IMR-90 (cell line): ENCODE results near the gene TRIM42. TPM values are rescaled to one million over a fixed set of nuclear protein-coding genes. Genes with fewer than 3 reads are reported as not detected.

Experiments used
- ATAC-seq: fragments of 200-7000 bp; cut with Tn5 transposase; 2 replicates; pipeline ENCODE4 v1.9.1; 2020; ENCODE audit warnings: low read depth, mild to moderate bottlenecking, moderate library complexity
- BruUV-seq: library from RNA; stranded (reverse); fragments of 400-500 nt; replicated peaks from 2 replicates; lab custom pipeline; 2021; lab: Mats Ljungman, UMichigan
- CTCF ChIA-PET: fragments of 300-600 bp; formaldehyde crosslinking; extraction: SDS; loops from one replicate; lab custom pipeline; 2021; ENCODE audit warnings: antibody characterized with exemption; lab: Yijun Ruan, JAX
- POLR2A ChIA-PET: fragments of 300-600 bp; sonication (Branson Sonifier 250); formaldehyde crosslinking; loops from one replicate; lab custom pipeline; 2022; ENCODE audit warnings: antibody characterized with exemption; ENCODE audit not compliant: unreplicated experiment; lab: Charles Lee
- DNase-seq: peaks from one replicate; pipeline ENCODE4 v3.0.0; 2013
- H2AFZ ChIP-seq: replicated peaks from 2 replicates; pipeline ENCODE3; 2013; ENCODE audit warnings: low read length, mild to moderate bottlenecking; ENCODE audit not compliant: poor library complexity
- H2AK5ac ChIP-seq: 2 replicates; pipeline ENCODE4 v1.6.1; 2013; ENCODE audit warnings: low read depth, low read length, inconsistent platforms
- H2AK9ac ChIP-seq: replicated peaks from 2 replicates; pipeline ENCODE3; 2013; ENCODE audit warnings: mild to moderate bottlenecking, low read depth, low read length, moderate library complexity; ENCODE audit not compliant: poor library complexity
- H2BK120ac ChIP-seq: 2 replicates; pipeline ENCODE4 v1.6.1; 2013; ENCODE audit warnings: low read depth, low read length, inconsistent platforms
- H2BK15ac ChIP-seq: 3 replicates; pipeline ENCODE4 v1.6.1; 2013; ENCODE audit warnings: low read depth, low read length, inconsistent platforms
- H2BK20ac ChIP-seq: 2 replicates; pipeline ENCODE4 v1.6.1; 2013; ENCODE audit warnings: low read depth, mild to moderate bottlenecking, inconsistent platforms, low read length, moderate library complexity
- H2BK5ac ChIP-seq: 2 replicates; pipeline ENCODE4 v1.6.1; 2013; ENCODE audit warnings: mild to moderate bottlenecking, low read depth, low read length, inconsistent platforms; ENCODE audit not compliant: poor library complexity, severe bottlenecking
- H3K14ac ChIP-seq: replicated peaks from 2 replicates; pipeline ENCODE4 v1.6.1; 2013; ENCODE audit warnings: low read depth, low read length, inconsistent platforms
- H3K18ac ChIP-seq: 2 replicates; pipeline ENCODE4 v1.6.1; 2013; ENCODE audit warnings: low read depth, low read length, control low read depth
- H3K23ac ChIP-seq: 2 replicates; pipeline ENCODE4 v1.6.1; 2013; ENCODE audit warnings: low read depth, low read length, inconsistent platforms
- H3K27ac ChIP-seq: 2 replicates; pipeline ENCODE4 v1.5.1; 2013; ENCODE audit warnings: mild to moderate bottlenecking, control low read depth, low read length; ENCODE audit not compliant: insufficient read depth
- H3K27me3 ChIP-seq: 2 replicates; pipeline ENCODE4 v1.6.1; 2013; ENCODE audit warnings: low read length; ENCODE audit not compliant: control insufficient read depth, insufficient read depth
- H3K36me3 ChIP-seq: 2 replicates; pipeline ENCODE4 v1.6.1; 2013; ENCODE audit warnings: low read length, mixed read lengths; ENCODE audit not compliant: control insufficient read depth, insufficient read depth
- H3K4ac ChIP-seq: 2 replicates; pipeline ENCODE4 v1.6.1; 2013; ENCODE audit warnings: low read depth, low read length, inconsistent platforms
- H3K4me1 ChIP-seq: 2 replicates; pipeline ENCODE4 v1.6.1; 2013; ENCODE audit warnings: low read length, mixed read lengths; ENCODE audit not compliant: control insufficient read depth, insufficient read depth
- H3K4me2 ChIP-seq: 2 replicates; pipeline ENCODE4 v1.6.1; 2013; ENCODE audit warnings: low read depth, mild to moderate bottlenecking, control low read depth, low read length, moderate library complexity
- H3K4me3 ChIP-seq: 2 replicates; pipeline ENCODE4 v1.5.1; 2013; ENCODE audit warnings: low read depth, mild to moderate bottlenecking, control low read depth, low read length, moderate library complexity; ENCODE audit not compliant: insufficient read depth
- H3K56ac ChIP-seq: 2 replicates; pipeline ENCODE4 v1.6.1; 2013; ENCODE audit warnings: low read length, inconsistent platforms; ENCODE audit not compliant: insufficient read depth; ENCODE audit errors: extremely low read depth
- H3K79me1 ChIP-seq, 2 experiments: 2 replicates each; pipeline ENCODE4 v1.6.1; 2013; ENCODE audit warnings: low read length in 2 of 2, inconsistent platforms in 1 of 2, low read depth in 1 of 2
- H3K9ac ChIP-seq: 2 replicates; pipeline ENCODE4 v1.6.1; 2013; ENCODE audit warnings: low read depth, low read length, control low read depth
- H3K9me1 ChIP-seq: 2 replicates; pipeline ENCODE4 v1.6.1; 2013; ENCODE audit warnings: low read length, inconsistent platforms; ENCODE audit not compliant: insufficient read depth
- H3K9me3 ChIP-seq: 2 replicates; pipeline ENCODE4 v1.6.1; 2013; ENCODE audit warnings: low read length; ENCODE audit not compliant: control insufficient read depth, insufficient read depth
- H4K20me1 ChIP-seq: 2 replicates; pipeline ENCODE4 v1.6.1; 2013; ENCODE audit warnings: low read length, inconsistent platforms; ENCODE audit not compliant: insufficient read depth
- H4K5ac ChIP-seq: 2 replicates; pipeline ENCODE4 v1.6.1; 2013; ENCODE audit warnings: mild to moderate bottlenecking, low read depth, low read length, control low read depth
- H4K8ac ChIP-seq, 2 experiments: 2 replicates each; pipeline ENCODE4 v1.6.1; 2013; ENCODE audit warnings: low read depth in 2 of 2, low read length in 2 of 2, control low read depth in 1 of 2, inconsistent platforms in 1 of 2
- H4K91ac ChIP-seq: 2 replicates; pipeline ENCODE4 v1.6.1; 2013; ENCODE audit warnings: low read depth, low read length, inconsistent platforms; ENCODE audit not compliant: insufficient read depth
- CEBPB ChIP-seq: IDR thresholded peaks from 2 replicates; pipeline ENCODE4 v1.6.1; 2012; ENCODE audit warnings: low read depth, low read length, improper control_type of control experiment
- ELK1 ChIP-seq: fragments of 150-350 bp; IDR thresholded peaks from 2 replicates; pipeline ENCODE4 v1.6.1; 2016; ENCODE audit warnings: low read depth, mild to moderate bottlenecking, low read length, moderate library complexity, borderline replicate concordance
- MAZ ChIP-seq: IDR thresholded peaks from 2 replicates; pipeline ENCODE4 v1.6.1; 2012; ENCODE audit warnings: low read depth, mild to moderate bottlenecking, low read length, improper control_type of control experiment, moderate library complexity, borderline replicate concordance
- NFE2L2 ChIP-seq: fragments of 150-350 bp; IDR thresholded peaks from 2 replicates; pipeline ENCODE4 v1.6.1; 2016; ENCODE audit warnings: low read depth, mild to moderate bottlenecking, low read length
- RCOR1 ChIP-seq: IDR thresholded peaks from 2 replicates; pipeline ENCODE4 v1.6.1; 2012; ENCODE audit warnings: mild to moderate bottlenecking, low read length, improper control_type of control experiment; ENCODE audit not compliant: insufficient replicate concordance
- USF2 ChIP-seq: fragments of 150-350 bp; IDR thresholded peaks from 2 replicates; pipeline ENCODE4 v1.6.1; 2017; ENCODE audit warnings: mild to moderate bottlenecking, antibody characterized with exemption, low read length, low read depth
- WGBS, 2 experiments: methylation state at CpG; one replicate each; pipeline versions ENCODE4 v1.1.5 to v1.1.7; 2013; ENCODE audit warnings: missing lambda C conversion rate in 2 of 2; ENCODE audit not compliant: insufficient read length in 1 of 2; ENCODE audit errors: extremely low coverage in 2 of 2; 5-methylcytosine and 5-hydroxymethylcytosine counted together
- dilution Hi-C: fragments of 300-500 bp; cut with HindIII; formaldehyde crosslinking; loops from one replicate; pipeline ENCODE4 v1.14.3; 2018; ENCODE audit warnings: low sequenced_read_pairs; ENCODE audit not compliant: unreplicated experiment
- in situ Hi-C: fragments of 300-500 bp; cut with MboI; formaldehyde crosslinking; loops from 3 replicates; pipeline ENCODE4 v1.14.3; 2019; ENCODE audit warnings: low sequenced_read_pairs, inconsistent platforms, mixed read lengths
- intact Hi-C: fragments of 100-400 bp; cut with micrococcal nuclease; formaldehyde crosslinking; loops from 2 replicates; pipeline ENCODE4 v1.10.0; 2022
- polyA plus RNA-seq, 3 experiments: library from polyadenylated mRNA; depleted of rRNA; stranded (reverse); fragments of >200 nt; gene quantifications; 2 replicates each; pipeline ENCODE4 v1.2.3, GENCODE V29; 2012; ENCODE audit warnings: low replicate concordance in 1 of 3
- total RNA-seq: library from RNA; depleted of rRNA; stranded (reverse); fragments of >200 nt; gene quantifications from 2 replicates; pipeline ENCODE4 v1.2.3, GENCODE V29; 2012

The TRIM42 gene
- total and polyA plus RNA-seq, 2 of the 4 experiments (the other 2 are of a cell fraction) = not detected

GRCh38 chr3:140712301-140712700 is 34.4 kb downstream of the TRIM42 start:
- Histone ChIP-seq H2BK15ac (no peak overlapping the region), H4K8ac (no peak overlapping the region), H3K14ac (no peak overlapping the region), H3K18ac (no peak overlapping the region), H2BK20ac (no peak overlapping the region), H4K20me1 (no peaks in the 10 kb centered on the region), H3K4me1 (no peaks in the 10 kb centered on the region), H3K4me2 (no peak overlapping the region), H3K36me3 (no peaks in the 10 kb centered on the region), H2BK5ac (no peak overlapping the region), H3K79me1 (no peaks in the 10 kb centered on the region), H2BK120ac (no peak overlapping the region), H3K4ac (no peak overlapping the region), H3K23ac (no peak overlapping the region), H4K91ac (no peak overlapping the region), H3K27ac (no peak overlapping the region), H2AK9ac (no peak overlapping the region), H3K56ac (no peak overlapping the region), H3K9me1 (no peaks in the 10 kb centered on the region), H3K9me3 (no peaks in the 10 kb centered on the region), H4K5ac (no peak overlapping the region), H2AK5ac (no peak overlapping the region), H2AFZ (no peak overlapping the region), H3K27me3 (no peaks in the 10 kb centered on the region), H3K4me3 (no peak overlapping the region), H3K9ac (no peak overlapping the region)
- BruUV-seq = no TSS peak
- in situ Hi-C loops = no loop called here
- CTCF ChIA-PET = no interaction called here
- intact Hi-C loops = no loop called here
- DNase-seq (no peak), ATAC-seq (no peak)
- POLR2A ChIA-PET = no interaction called here
- no peak for TF ChIP-seq NFE2L2
- no peak for TF ChIP-seq CEBPB
- no peak for TF ChIP-seq MAZ
- no peak for TF ChIP-seq ELK1
- TF ChIP-seq USF2 = no peak
- TF ChIP-seq RCOR1 = no peak
- WGBS, 2 experiments = no CpG with 5 or more reads among the region's 3 CpGs
- dilution Hi-C loops = no loop called here
